GM21737 (cell line): ENCODE measurements around the gene IRF2BP2.

ENCODE experiments used
- ATAC-seq: cut with Tn5 transposase; IDR thresholded peaks from one replicate; pipeline ENCODE4 v1.9.1; 2021; ENCODE audit warnings: mild to moderate bottlenecking, moderate library complexity; ENCODE audit not compliant: unreplicated experiment

IRF2BP2 gene

DNA sequence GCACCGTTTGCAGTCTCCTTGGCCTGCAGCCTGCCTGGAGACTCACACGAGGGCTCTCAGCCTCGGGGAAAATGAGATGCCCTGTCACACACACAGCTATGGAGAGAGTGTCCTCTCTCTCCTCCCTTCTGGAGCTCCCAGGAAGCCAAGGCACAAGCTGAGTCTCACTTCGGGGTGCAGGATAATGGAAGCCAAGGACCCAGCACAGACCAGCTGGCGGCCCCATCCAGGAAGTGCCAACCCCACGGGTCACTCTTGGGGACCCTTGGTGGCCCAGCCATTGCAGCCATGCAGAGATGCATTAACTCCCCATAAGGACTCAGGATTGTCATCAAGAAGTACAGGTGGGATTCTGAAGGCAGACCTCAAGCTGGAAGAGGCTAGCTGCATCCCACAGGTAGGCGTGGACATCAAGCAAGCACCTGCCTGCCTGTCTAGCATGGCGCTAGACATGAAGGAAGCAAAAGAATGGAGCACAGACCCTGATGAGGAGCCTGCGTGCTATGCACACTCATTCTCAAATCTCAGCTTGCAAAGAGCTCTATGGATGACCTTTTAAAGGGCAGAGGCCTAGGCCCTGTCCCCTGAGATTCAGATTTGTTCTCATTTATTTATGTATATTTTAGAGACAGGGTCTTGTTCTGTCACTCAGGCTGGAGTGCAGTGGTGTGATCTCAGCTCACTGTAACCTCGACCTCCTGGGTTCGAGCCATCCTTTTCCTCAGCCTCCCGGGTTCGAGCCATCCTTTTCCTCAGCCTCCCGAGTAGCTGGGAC is 49.9 kb downstream of the IRF2BP2 start:
- no peak for ATAC-seq

DNA sequence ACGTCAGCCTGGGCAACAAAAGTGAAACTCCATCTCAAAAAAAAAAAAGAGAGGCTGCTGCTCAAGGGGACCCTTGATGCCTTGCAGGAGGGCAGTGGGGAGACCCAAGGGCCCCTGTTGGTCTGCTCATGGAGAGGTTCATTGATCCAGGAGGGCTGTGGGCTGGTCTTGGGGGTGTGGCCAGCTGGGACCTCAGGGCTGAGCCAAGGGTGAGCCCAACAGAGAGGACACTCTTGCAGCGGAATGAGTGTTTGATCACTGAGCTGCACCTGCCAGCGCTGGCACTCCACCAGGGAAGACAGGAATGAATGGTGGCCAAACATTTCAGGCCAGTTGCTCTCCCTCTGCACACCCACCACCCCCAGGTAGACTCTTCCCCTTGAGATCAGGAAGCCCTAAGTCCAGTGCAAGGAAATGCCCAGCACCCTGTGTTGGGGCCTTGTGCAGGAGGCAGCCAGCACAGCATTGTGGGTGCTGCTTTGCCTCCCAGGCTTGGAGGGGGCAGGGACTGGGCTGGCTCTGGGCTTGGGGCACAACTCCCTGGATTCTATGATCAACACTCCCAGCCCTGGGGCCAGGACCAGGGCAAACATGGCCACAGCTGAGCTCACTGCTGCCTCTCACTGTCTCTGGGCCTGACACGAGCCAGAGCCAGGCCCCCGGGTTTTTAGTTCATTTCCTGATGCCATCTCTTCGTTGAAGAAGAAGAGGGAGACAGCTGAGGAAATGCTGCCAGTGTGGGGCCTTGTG is 50.7 kb downstream of the IRF2BP2 start:
- no peak for ATAC-seq

DNA sequence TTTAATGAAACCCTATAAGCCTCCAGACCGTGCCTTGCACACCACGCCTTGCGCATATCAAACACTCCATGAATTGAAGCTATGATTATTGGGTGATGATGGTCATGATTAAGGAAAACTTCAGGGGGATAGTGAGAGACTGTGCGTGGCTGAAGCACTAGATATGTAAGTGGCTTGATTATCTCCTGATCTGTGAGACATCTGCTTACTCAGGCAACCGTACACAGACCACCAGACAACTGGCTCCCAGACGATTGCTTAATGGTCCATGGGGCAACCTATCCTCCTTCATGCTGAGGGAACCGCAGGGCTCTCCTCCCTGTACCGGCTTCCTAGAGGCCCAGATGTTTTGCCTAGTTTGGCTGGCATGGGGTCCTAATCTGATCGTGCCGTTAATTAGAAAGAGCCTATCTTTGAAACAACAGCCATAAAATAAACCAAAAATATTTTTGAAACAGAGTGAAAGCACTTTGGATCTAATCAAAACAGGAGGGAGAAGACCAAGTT is 51.6 kb downstream of the IRF2BP2 start:
- ATAC-seq, result no peak

- no peak for ATAC-seq
These were observed 53.6 kb downstream of the IRF2BP2 start for GRCh38 chr1:234556245-234556943.

GRCh38 chr1:234555390-234556024 is 54.5 kb downstream of the IRF2BP2 start:
- no peak for ATAC-seq

DNA sequence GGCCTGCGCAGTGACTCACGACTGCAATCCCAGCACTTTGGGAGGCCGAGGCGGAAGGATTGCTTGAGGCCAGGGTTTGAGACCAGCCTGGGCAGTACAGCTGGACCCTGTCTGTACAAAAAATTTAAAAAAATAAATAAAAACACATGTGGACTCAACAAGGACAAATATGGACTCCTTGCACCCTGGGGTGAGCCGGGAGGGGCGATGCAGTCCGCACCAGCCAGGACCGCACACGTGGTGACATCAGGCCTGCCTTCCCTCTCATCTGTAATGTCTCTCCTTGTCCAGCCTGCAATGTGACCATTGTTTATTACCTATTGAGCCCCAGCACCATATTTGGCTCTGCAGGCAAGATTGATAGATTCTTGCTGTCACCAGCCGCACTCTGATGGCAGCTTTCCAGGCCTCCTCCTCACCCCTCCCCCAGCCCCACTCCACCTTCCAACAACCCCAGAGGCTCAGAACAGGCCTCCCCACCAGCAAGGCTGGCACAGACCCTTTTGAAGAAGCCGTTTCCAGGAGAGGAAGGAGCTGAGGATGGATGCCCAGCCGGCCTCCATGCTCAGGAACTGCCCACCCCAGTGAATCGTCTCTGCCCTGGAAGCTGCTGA is 55.2 kb downstream of the IRF2BP2 start:
- no peak for ATAC-seq
